ENCODE data around the gene NLRX1. TPM values are rescaled to one million over a fixed set of nuclear protein-coding genes. Genes with fewer than 3 reads are reported as not detected.
A peak's percentile ranks its signal among the peaks of the same experiment; 100 is the strongest.

NLRX1 gene
- total RNA-seq, 1 experiment from 2014 or later = 25.2 TPM

DNA sequence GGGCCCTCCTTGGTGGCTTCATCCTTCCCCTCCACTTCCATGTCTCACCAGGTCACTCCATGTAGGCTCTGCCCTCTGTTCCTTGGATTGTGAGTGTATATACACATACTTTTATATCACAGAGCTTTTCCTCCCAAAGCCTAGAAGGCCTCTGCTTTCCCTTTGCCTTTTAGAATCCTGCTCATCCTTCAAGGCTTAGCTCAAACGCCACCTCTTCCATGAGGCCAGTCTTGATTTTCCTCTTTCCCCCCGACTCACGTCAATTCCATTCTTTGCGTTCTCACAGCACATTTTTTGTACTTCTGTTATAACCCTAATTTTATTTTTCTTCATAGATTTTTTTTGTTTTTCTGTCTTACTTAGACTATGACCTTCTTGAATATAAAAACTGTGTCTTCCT is 15.9 kb upstream of the NLRX1 start:
- no TSS peak for BruUV-seq (replicated peaks)
- Histone ChIP-seq H3K27me3 (ENCODE audit: control insufficient read depth, insufficient read depth, low read length) (no peaks in the 10 kb centered on the region), H3K4me3 (ENCODE audit: low read depth in 2 of 2, low read length in 2 of 2) (no peak overlapping the region), H3K9me3 (ENCODE audit: control insufficient read depth, insufficient read depth, low read depth, low read length) (no peaks in the 10 kb centered on the region), H3K27ac (ENCODE audit: low read length) (no peak overlapping the region), H3K36me3 (ENCODE audit: control insufficient read depth, insufficient read depth, low read length) (no peaks in the 10 kb centered on the region), H3K4me1 (ENCODE audit: control insufficient read depth, insufficient read depth, low read length) (peaks cover 5% of the 10 kb centered on the region; the same call in 1 of the 2 replicates)
- DNase-seq (ENCODE audit: low read depth, low spot score) (no peak), ATAC-seq (no peak)
- no peak for TF ChIP-seq POLR2AphosphoS5 (IDR thresholded peaks at IDR 0.05; ENCODE audit: low read depth, low read length)
- TF ChIP-seq TCF7L2 (IDR thresholded peaks at IDR 0.05; ENCODE audit: low read depth, low read length) = no peak
- TF ChIP-seq REST (IDR thresholded peaks at IDR 0.05; ENCODE audit: insufficient read depth in 1 of 2, low read depth in 2 of 2, low read length in 1 of 2) = no peak
- TF ChIP-seq CTCF (IDR thresholded peaks at IDR 0.05) = no peak
- no peak for TF ChIP-seq SIN3A (IDR thresholded peaks at IDR 0.05; ENCODE audit: borderline replicate concordance, insufficient read depth, low read depth, low read length)
- CTCF ChIA-PET = interaction anchor here (1.1 to 1.6 kb wide), 3 partner anchors 17 to 50 kb away, joined by 3 to 4 read pairs (median 3); partner anchors contain the start of gene DPAGT1
- intact Hi-C loops (cut with micrococcal nuclease; ENCODE audit: unreplicated experiment) = no loop called here
- in situ Hi-C loops (cut with HindIII; ENCODE audit: low pct_unique_long_range_greater_than_20kb, low sequenced_read_pairs) = no loop called here
- POLR2A ChIA-PET = no interaction called here

DNA sequence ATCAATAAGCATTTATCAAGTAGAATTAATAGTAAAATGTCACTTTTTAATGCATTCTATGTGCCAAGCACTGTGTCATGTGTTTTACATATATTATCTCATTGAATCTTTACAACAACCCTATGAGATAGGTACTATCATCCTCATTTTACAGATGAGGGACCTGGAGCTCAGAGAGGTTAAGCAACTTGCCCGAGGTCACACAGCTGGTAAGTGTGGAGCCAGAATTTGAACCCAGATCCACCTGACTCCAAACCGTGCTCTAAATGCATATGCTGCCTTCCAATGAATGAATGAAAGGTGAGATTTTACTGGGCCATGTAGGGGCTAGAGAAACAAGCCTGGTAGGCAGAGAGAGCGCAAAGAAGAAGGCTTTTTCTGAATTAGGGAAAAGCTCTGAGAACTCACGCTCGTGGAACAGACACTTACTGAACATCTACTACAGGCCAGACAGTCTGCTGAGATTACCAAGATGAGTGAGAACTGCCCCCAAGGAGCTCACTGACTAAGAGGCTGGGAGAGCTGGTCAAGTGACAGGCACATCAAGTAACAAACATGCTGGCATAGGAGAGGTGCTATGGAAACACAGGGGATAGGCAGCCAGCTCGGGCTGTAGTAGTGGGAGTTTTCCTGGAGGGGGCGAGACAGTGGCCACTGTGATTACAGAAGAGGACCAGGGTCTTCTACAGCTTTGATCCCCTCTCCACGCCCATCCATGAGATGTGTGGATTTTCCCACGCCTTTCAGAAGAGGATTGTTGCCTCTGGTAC is 15.3 kb upstream of the NLRX1 start:
- ATAC-seq (no peak), DNase-seq (ENCODE audit: low read depth, low spot score) (no peak)
- H3K27me3 ChIP-seq (ENCODE audit: control insufficient read depth, insufficient read depth, low read length) = no peaks in the 10 kb centered on the region
- H3K36me3 ChIP-seq (ENCODE audit: control insufficient read depth, insufficient read depth, low read length) = no peaks in the 10 kb centered on the region
- no peak overlapping the region for H3K4me3 ChIP-seq (ENCODE audit: low read depth in 2 of 2, low read length in 2 of 2)
- in situ Hi-C loops (cut with HindIII; ENCODE audit: low pct_unique_long_range_greater_than_20kb, low sequenced_read_pairs) = no loop called here
- BruUV-seq (replicated peaks) = no TSS peak
- CTCF ChIA-PET = interaction anchor here (0.8 to 1.6 kb wide), 4 partner anchors 18 to 51 kb away, joined by 3 to 4 read pairs (median 3); partner anchors contain the start of gene DPAGT1
- peaks cover 5% of the 10 kb centered on the region; the same call in 1 of the 2 replicates for H3K4me1 ChIP-seq (ENCODE audit: control insufficient read depth, insufficient read depth, low read length)
- no peaks in the 10 kb centered on the region for H3K9me3 ChIP-seq (ENCODE audit: control insufficient read depth, insufficient read depth, low read depth, low read length)
- POLR2A ChIA-PET = no interaction called here
- TF ChIP-seq TCF7L2 (IDR thresholded peaks at IDR 0.05; ENCODE audit: low read depth, low read length) (no peak), SIN3A (IDR thresholded peaks at IDR 0.05; ENCODE audit: borderline replicate concordance, insufficient read depth, low read depth, low read length) (no peak), REST (IDR thresholded peaks at IDR 0.05; ENCODE audit: insufficient read depth in 1 of 2, low read depth in 2 of 2, low read length in 1 of 2) (no peak), POLR2AphosphoS5 (IDR thresholded peaks at IDR 0.05; ENCODE audit: low read depth, low read length) (no peak), CTCF (IDR thresholded peaks at IDR 0.05) (peak; percentile 48; the same call in 1 of the 2 replicates)
- intact Hi-C loops (cut with micrococcal nuclease; ENCODE audit: unreplicated experiment) = no loop called here
- no peak overlapping the region for H3K27ac ChIP-seq (ENCODE audit: low read length)

All from Panc1 (cell line).